Fibroblast of lung (primary cell): ENCODE measurements around the gene JAK1.

Experiments used
- CTCF ChIP-seq, 2 donors: IDR thresholded peaks in 1 of 2; conservative IDR thresholded peaks in 1 of 2; 1 replicate in 1 of 2; 2 replicates in 1 of 2; pipeline ENCODE4 v1.5.1; 2011 to 2012; ENCODE audit warnings: low read length in 2 of 2, control low read depth in 1 of 2, inconsistent platforms in 1 of 2, low read depth in 1 of 2, mild to moderate bottlenecking in 1 of 2
- EZH2 ChIP-seq: IDR thresholded peaks from 2 replicates; pipeline ENCODE4 v1.5.1; 2012; ENCODE audit warnings: low read length, control low read depth, mild to moderate bottlenecking; ENCODE audit errors: missing control alignments

GRCh38 chr1:64814427-64814826, 151.9 kb downstream of the JAK1 start:
- no peak for TF ChIP-seq CTCF (conservative IDR thresholded peaks at IDR 0.05 in 1 of 2, IDR thresholded peaks at IDR 0.05 in 1 of 2; ENCODE audit: low read depth in 1 of 2, low read length in 2 of 2)
- no peak for TF ChIP-seq EZH2
